Stomach smooth muscle (tissue), 2 donors: ENCODE measurements around the gene RECQL.
"Not testable (repeated sequence)": the region's sequence is repeated elsewhere in the genome, so short reads cannot be mapped to it uniquely, and the experiment has no call there.

Experiments used
- H3K27ac ChIP-seq: one replicate; pipeline ENCODE4 v1.7.0; 2013; ENCODE audit warnings: mild to moderate bottlenecking, low read length, inconsistent platforms
- H3K27me3 ChIP-seq, 2 donors: one replicate each; pipeline ENCODE4 v1.7.0; 2013; ENCODE audit warnings: low read length in 2 of 2; ENCODE audit not compliant: insufficient read depth in 2 of 2, control insufficient read depth in 1 of 2
- H3K36me3 ChIP-seq, 2 donors: one replicate each; pipeline ENCODE4 v1.7.0; 2013; ENCODE audit warnings: low read length in 2 of 2; ENCODE audit not compliant: control insufficient read depth in 2 of 2, insufficient read depth in 2 of 2
- H3K4me1 ChIP-seq: one replicate; pipeline ENCODE4 v1.7.0; 2013; ENCODE audit warnings: low read length; ENCODE audit not compliant: control insufficient read depth, insufficient read depth
- H3K4me3 ChIP-seq, 2 donors: one replicate each; pipeline ENCODE4 v1.7.0; 2013; ENCODE audit warnings: low read length in 2 of 2
- H3K9ac ChIP-seq, 2 donors: one replicate each; pipeline ENCODE4 v1.7.0; 2013; ENCODE audit warnings: low read length in 2 of 2, mild to moderate bottlenecking in 1 of 2
- H3K9me3 ChIP-seq, 2 donors: one replicate each; pipeline ENCODE4 v1.7.0; 2013; ENCODE audit warnings: low read length in 2 of 2; ENCODE audit not compliant: control insufficient read depth in 2 of 2
- donor health status: healthy.
- donor health status: Pancreatic carcinoma.

Gene RECQL

GRCh38 chr12:21467334-21467733 lies 34.1 kb downstream of the RECQL start:
- H3K9me3 ChIP-seq, H3K27ac ChIP-seq, H3K27me3 ChIP-seq, H3K4me3 ChIP-seq, H3K36me3 ChIP-seq, H3K9ac ChIP-seq, H3K4me1 ChIP-seq: not testable (repeated sequence)

GRCh38 chr12:21459474-21459873 lies 42.0 kb downstream of the RECQL start:
- Histone ChIP-seq H3K36me3 (peaks cover 15 to 48% of the 10 kb centered on the region in 2 donors), H3K27me3 (no peaks in the 10 kb centered on the region), H3K9me3 (no peaks in the 10 kb centered on the region), H3K9ac (no peak overlapping the region), H3K4me1 (no peaks in the 10 kb centered on the region), H3K4me3 (no peak overlapping the region), H3K27ac (no peak overlapping the region)

DNA sequence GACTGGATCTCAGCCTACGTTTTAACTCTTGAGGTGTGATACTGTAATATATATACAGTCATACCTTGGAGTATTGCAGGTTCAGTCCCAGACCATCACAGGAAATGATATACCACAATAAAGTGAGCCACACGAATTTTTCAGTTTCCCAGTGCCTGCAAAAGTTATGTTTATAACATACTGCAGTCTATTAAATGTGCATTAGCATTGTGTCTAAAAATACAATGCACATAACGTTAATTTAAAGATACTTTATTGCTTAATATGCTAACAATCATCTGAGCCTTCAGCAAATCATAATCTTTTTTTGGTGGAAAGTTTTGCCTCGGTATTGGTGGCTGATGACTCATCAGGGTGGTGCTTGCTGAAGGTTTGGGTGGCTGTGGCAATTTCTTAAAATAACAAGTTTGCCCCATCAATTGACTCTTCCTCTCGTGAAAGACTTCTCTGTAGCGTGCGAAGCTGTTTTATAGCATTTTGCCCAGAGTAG lies 45.1 kb downstream of the RECQL start:
- Histone ChIP-seq H3K9me3 (no peaks in the 10 kb centered on the region), H3K27me3 (no peaks in the 10 kb centered on the region), H3K27ac (no peak overlapping the region), H3K36me3 (peaks cover 17 to 42% of the 10 kb centered on the region in 2 donors), H3K9ac (no peak overlapping the region), H3K4me1 (no peaks in the 10 kb centered on the region), H3K4me3 (no peak overlapping the region)

GRCh38 chr12:21453312-21453852 lies 48.1 kb downstream of the RECQL start:
- Histone ChIP-seq H3K4me3 (no peak overlapping the region), H3K9ac (no peak overlapping the region), H3K4me1 (no peaks in the 10 kb centered on the region), H3K27me3 (no peaks in the 10 kb centered on the region), H3K9me3 (no peaks in the 10 kb centered on the region), H3K27ac (no peak overlapping the region), H3K36me3 (peaks cover 13 to 32% of the 10 kb centered on the region in 2 donors)

DNA sequence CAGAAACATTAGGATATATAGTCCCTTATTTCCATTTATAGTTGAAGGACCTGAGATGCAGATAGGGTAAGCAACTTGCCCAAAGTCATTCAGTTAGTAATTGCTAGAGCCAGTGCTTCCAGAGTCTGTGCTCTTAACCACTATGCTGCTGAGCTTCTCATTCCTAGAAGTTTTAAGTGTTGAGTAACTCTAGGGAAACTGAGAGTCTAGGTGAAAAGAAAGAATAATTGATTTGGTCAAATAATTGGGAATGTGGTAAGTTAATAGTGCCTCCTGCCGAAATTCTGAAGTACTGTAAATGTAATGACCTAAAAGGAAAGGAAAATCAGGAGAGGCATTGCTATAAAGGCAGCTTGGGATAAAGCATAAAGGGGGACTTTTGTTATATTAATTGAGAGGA lies 49.9 kb downstream of the RECQL start:
- Histone ChIP-seq H3K9ac (no peak overlapping the region), H3K9me3 (no peaks in the 10 kb centered on the region), H3K27me3 (no peaks in the 10 kb centered on the region), H3K4me3 (no peak overlapping the region), H3K4me1 (no peaks in the 10 kb centered on the region), H3K36me3 (peaks cover 10 to 18% of the 10 kb centered on the region in 2 donors), H3K27ac (no peak overlapping the region)

GRCh38 chr12:21444193-21445146 lies 57.0 kb downstream of the RECQL start:
- Histone ChIP-seq H3K4me1 (no peaks in the 10 kb centered on the region), H3K27me3 (no peaks in the 10 kb centered on the region), H3K4me3 (no peak overlapping the region), H3K9ac (no peak overlapping the region), H3K9me3 (no peaks in the 10 kb centered on the region), H3K27ac (no peak overlapping the region), H3K36me3 (peaks cover 11 to 17% of the 10 kb centered on the region in 2 donors)

GRCh38 chr12:21439347-21439746 lies 62.1 kb downstream of the RECQL start:
- Histone ChIP-seq H3K4me3 (no peak overlapping the region), H3K4me1 (no peaks in the 10 kb centered on the region), H3K36me3 (peaks cover 3 to 7% of the 10 kb centered on the region in 2 donors), H3K27ac (no peak overlapping the region), H3K27me3 (no peaks in the 10 kb centered on the region), H3K9ac (no peak overlapping the region), H3K9me3 (no peaks in the 10 kb centered on the region)

DNA sequence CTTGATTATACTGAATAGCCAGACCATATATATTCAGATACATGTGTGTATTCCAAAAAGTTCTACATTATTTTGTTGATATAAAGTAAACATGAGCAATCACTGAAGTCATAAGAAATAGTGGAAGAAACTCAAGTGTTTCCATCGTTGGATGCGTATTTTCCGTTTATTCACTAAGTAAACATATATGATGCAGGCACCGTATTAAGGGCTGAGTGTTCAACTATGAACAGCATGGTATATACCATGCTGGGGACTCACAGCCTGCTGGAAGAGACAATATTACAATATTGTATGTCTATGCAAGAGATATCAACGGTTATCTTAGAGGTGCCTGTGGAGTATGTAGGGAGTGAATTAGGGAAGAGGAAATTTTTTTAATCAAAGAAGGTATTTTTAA lies 62.8 kb downstream of the RECQL start:
- Histone ChIP-seq H3K9me3 (no peaks in the 10 kb centered on the region), H3K27ac (peak overlapping the region; percentile 85)

GRCh38 chr12:21434699-21435098 lies 66.7 kb downstream of the RECQL start:
- H3K27ac ChIP-seq: no peak overlapping the region
- no peak overlapping the region for H3K9ac ChIP-seq
- H3K4me3 ChIP-seq: no peak overlapping the region
- no peaks in the 10 kb centered on the region for H3K36me3 ChIP-seq
- no peaks in the 10 kb centered on the region for H3K27me3 ChIP-seq
- no peaks in the 10 kb centered on the region for H3K4me1 ChIP-seq
- no peaks in the 10 kb centered on the region for H3K9me3 ChIP-seq

More for the DNA sequence above, 62.8 kb downstream of the RECQL start:
- peaks cover 3 to 7% of the 10 kb centered on the region in 2 donors for H3K36me3 ChIP-seq
- no peaks in the 10 kb centered on the region for H3K4me1 ChIP-seq
- H3K4me3 ChIP-seq: peak overlapping the region; percentile 88 to 94
- peak overlapping the region in 1 of 2 donors; percentile 97 for H3K9ac ChIP-seq
- no peaks in the 10 kb centered on the region for H3K27me3 ChIP-seq

GRCh38 chr12:21433525-21433924 lies 67.9 kb downstream of the RECQL start:
- H3K9me3 ChIP-seq: no peaks in the 10 kb centered on the region
- H3K9ac ChIP-seq: no peak overlapping the region
- no peaks in the 10 kb centered on the region for H3K4me1 ChIP-seq
- no peaks in the 10 kb centered on the region for H3K36me3 ChIP-seq
- H3K27ac ChIP-seq: no peak overlapping the region
- no peak overlapping the region for H3K4me3 ChIP-seq
- H3K27me3 ChIP-seq: no peaks in the 10 kb centered on the region

- Histone ChIP-seq H3K36me3 (no peaks in the 10 kb centered on the region), H3K9ac (no peak overlapping the region), H3K4me3 (no peak overlapping the region), H3K27ac (no peak overlapping the region), H3K9me3 (no peaks in the 10 kb centered on the region), H3K4me1 (no peaks in the 10 kb centered on the region), H3K27me3 (no peaks in the 10 kb centered on the region)
Observed at GRCh38 chr12:21429994-21430393, 71.4 kb downstream of the RECQL start.
